Frontal cortex (tissue), 4 donors: ENCODE results near the gene BCAR3. TPM values are rescaled to one million over a fixed set of nuclear protein-coding genes. Genes with fewer than 3 reads are reported as not detected.

Experiments used
- DNase-seq, 2 donors: peaks; one replicate each; pipeline ENCODE4 v3.0.0; 2012; ENCODE audit warnings: low spot score in 2 of 2
- FAIRE-seq: peaks from 2 replicates; lab custom pipeline; 2012; peaks lifted over from hg19 to GRCh38; lab: Jason Lieb, UNC
- total RNA-seq: library from RNA; depleted of rRNA; stranded (reverse); fragments of >200 nt; gene quantifications from one replicate; pipeline ENCODE4 v1.2.3, GENCODE V29; 2014
- donor health status: control.
- donor health status: control.
- donor health status: control.

The BCAR3 gene
- total RNA-seq, 1 donor from 2014 or later = 4.1 TPM

- FAIRE-seq = no peak
- DNase-seq = no peak
These were observed 93.4 kb downstream of the BCAR3 start for GRCh38 chr1:93588206-93588605.

DNA sequence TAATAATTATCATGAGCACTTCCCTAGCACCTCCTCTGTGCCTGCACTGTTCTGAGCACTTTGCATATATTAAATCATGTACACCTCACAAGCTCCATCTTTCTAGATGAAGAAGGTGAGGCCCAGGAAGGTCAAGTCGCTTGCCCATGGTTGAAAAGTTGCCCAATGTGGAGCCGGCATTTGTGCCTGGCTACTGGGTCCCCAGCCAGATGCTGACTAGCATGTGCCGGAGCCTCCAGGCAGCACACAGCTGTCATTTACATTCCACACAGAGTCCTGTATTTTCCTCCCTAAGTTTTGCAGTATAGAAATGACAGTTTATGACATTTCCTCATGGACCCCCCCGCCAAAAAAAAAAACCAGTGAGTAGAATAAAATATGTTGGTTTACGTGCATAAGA is 94.3 kb downstream of the BCAR3 start:
- FAIRE-seq (no peak), DNase-seq (no peak)

- no peak for FAIRE-seq
- DNase-seq = no peak
These were observed 96.3 kb downstream of the BCAR3 start for GRCh38 chr1:93585059-93585966.

GRCh38 chr1:93584261-93585003 is 97.2 kb downstream of the BCAR3 start:
- DNase-seq (no peak), FAIRE-seq (no peak)

DNA sequence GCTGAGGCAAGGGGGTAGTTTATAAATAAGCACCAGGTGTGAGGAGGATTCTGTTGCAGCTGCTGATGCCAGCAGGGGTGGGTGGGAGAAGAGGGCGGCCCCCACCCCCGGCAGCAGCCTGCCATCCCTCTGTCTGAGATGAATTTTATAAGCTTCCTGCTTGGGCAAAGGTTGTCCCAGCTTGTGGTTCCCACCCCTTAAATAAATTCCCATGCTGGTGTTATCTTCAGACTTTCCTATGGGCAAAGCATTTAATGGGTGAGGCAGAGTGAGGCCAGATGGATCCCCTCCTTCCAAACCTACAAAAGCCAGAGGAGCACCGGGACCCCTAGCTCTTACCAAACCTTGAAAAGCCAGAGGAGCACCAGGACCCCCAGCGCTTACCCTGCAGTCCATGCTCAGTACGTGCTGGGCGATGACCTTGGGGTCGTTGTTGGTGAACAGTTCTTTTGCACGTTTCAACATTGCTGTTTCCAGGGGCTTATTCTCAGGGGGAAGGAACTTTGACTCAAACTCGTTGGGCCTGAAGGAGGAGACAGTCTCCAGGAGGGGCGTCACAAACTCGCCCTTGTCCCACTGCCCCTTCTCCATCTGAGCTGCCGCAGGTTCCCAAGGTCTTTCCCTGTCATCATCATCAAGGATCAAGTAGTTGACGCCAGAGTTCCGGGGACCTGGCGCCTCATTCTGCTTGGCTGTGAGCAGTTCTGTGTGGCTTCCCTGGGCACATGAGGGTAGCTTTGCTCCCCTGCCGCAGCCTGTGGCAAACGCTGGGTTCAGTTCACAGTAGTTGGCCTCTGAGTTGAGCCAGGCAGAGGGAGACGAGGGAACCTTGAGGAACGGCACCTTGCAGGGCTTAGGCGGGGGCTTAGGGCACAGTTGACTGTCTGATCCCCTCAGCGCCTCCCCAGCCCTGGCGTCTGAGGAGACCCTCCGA is 99.5 kb downstream of the BCAR3 start:
- no peak for FAIRE-seq
- DNase-seq = no peak

GRCh38 chr1:93579891-93580290 is 101.7 kb downstream of the BCAR3 start:
- no peak for FAIRE-seq

DNA sequence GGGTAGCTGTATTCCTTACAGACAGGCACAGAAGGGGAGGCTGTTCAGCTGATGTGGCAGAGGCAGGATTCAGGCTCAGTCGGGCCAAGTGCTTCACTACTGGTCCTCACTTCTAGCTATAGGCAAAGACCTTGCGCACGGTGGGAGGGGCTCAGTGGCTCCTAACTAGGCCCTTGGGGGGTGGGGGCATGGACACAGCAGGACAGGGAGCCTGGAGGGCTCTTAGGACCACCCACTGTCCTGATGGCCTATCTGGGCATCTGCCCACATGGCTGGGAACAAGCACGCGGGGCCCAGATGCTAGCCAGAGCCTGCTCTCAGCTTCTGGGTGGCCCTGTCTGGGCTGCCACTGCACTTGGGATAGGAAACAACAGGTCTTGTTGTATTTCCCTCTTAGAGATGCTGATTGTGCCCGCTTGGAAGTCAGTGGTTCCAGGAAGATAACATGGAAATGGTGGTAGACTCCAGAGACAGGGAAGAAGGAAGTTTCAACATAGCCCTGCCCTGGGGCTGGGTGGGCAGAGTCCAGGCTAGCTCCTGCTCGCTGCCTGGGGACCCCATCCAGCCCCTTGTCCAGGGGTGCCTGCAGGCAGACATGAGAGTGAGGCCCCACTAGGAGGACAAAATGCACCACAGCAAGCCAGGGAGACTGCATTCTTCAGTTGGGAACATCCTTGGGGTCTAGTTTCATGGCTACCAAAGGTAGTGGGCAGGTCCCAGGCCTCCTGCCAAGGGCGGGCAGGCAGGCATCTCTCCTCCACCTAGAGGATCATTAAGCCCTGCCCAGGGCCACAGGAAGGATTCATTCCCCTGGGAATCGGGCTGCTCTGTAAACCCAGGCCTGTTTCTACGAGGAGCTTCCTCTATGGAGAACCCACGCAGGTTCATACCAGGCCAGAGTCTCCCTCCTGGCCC is 102.5 kb downstream of the BCAR3 start:
- FAIRE-seq = no peak

More at GRCh38 chr1:93579891-93580290, 101.7 kb downstream of the BCAR3 start:
- no peak for DNase-seq

GRCh38 chr1:93578433-93578830 is 103.2 kb downstream of the BCAR3 start:
- DNase-seq = no peak
- no peak for FAIRE-seq

More for the DNA sequence above, 102.5 kb downstream of the BCAR3 start:
- no peak for DNase-seq

DNA sequence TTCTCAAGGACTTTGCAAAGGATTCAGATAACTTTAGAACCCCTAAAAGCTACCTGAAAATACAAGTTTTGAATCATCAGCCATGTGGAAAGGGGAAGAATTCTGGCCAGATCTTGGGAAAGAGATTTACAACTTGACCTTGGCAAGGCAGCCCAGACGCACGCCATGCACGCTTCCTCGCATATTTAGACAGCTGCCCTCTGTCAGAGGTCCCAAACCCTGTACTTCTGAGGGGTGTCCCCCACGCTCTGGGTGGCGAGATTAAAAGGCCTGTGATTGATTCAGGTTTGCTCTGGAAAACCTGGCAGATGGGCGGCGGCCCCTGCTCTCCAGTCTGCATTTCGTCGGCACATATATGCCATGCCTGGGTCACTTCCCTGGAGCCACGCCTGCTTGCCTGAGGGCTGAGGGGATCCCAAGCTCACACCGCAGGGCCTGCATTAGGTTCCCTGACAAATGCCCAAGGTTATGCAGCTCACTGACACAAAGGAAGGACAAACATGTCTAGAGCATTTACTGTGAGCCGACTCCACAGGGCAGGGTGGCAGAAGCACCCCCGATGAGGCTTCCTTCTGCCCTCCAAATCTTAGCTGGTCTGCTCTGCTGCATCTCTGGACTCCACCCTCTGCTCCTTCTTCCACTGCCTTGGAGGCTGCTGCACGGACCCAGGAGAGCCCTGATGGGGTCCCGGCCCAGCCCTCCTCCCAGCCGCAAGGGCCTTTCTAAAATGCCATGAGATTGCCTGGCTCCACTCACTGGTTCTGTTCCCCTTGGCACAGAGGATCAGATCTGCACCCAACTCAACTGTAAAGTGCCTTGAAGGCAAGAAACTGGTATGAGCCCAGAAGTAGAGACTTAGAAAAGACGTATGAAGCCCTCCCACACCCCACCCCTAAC is 103.9 kb downstream of the BCAR3 start:
- FAIRE-seq = no peak
- DNase-seq = no peak

DNA sequence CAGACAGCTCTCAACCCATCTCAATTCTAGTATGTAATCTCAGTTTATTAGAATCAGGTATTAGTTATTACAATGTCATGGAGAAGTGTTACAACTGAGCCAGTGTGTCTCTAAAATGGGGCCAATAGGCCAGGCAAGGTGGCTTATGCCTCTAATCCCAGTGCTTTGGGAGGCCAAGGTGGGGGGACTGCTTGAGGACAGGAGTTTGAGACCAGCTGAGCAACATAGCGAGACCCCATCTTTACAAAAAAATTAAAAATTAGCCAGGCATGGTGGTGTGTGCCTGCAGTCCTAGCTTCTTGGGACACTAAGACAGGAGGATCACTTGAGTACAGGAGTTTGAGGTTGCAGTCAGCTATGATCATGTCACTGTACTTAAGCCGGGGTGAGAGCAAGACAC is 104.9 kb downstream of the BCAR3 start:
- DNase-seq (no peak), FAIRE-seq (no peak)

GRCh38 chr1:93576346-93576745 is 105.3 kb downstream of the BCAR3 start:
- DNase-seq = peak in 1 of 2 donors; percentile 20
- FAIRE-seq = no peak

DNA sequence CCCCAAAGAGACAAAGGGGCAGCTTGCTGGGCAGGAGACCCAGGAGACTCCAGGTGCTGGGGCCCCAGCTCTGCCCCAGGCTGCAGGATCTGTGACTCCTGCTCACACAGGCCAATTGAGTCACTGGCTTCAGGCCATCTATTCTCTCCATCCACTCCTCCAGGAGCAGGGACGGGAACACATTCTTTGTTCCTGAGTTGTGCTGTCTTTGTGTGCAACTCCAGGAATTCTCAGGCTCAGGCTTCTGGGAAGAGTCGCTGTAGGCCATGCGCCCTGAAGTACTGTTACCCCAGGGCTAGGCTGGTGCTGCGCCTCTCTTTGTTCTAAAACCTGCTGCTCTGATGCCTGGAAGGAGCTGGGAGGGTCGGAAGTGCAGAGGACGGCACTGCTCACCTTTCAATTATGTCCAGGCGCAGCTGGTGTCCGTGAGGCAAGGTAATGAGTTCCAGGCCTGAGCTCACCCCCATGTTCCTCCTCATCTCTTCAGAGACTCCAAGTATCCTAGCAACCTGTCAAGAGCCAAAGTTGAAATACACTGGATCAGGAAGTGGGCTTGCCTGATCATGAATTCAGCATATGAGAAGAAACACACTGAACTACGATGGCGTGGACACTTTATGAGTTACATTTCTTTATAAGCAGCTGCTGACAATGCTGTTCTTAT is 105.9 kb downstream of the BCAR3 start:
- DNase-seq (no peak), FAIRE-seq (no peak)

GRCh38 chr1:93574991-93575390 is 106.6 kb downstream of the BCAR3 start:
- no peak for FAIRE-seq
- no peak for DNase-seq

- FAIRE-seq (no peak), DNase-seq (no peak)
These were observed 107.1 kb downstream of the BCAR3 start for GRCh38 chr1:93574511-93574910.

GRCh38 chr1:93573940-93574469 is 107.6 kb downstream of the BCAR3 start:
- DNase-seq = no peak
- no peak for FAIRE-seq

GRCh38 chr1:93571623-93572310 is 109.9 kb downstream of the BCAR3 start:
- FAIRE-seq = no peak
- DNase-seq = no peak

GRCh38 chr1:93569489-93569888 is 112.1 kb downstream of the BCAR3 start:
- DNase-seq = no peak
- FAIRE-seq = no peak
